HG02840 (cell line): ENCODE measurements around the gene GABARAP.

ENCODE experiments used
- ATAC-seq: cut with Tn5 transposase; IDR thresholded peaks from one replicate; pipeline ENCODE4 v1.9.1; 2021; ENCODE audit warnings: mild to moderate bottlenecking, moderate library complexity, moderate number of reproducible peaks; ENCODE audit not compliant: unreplicated experiment, low FRiP score

The GABARAP gene

DNA sequence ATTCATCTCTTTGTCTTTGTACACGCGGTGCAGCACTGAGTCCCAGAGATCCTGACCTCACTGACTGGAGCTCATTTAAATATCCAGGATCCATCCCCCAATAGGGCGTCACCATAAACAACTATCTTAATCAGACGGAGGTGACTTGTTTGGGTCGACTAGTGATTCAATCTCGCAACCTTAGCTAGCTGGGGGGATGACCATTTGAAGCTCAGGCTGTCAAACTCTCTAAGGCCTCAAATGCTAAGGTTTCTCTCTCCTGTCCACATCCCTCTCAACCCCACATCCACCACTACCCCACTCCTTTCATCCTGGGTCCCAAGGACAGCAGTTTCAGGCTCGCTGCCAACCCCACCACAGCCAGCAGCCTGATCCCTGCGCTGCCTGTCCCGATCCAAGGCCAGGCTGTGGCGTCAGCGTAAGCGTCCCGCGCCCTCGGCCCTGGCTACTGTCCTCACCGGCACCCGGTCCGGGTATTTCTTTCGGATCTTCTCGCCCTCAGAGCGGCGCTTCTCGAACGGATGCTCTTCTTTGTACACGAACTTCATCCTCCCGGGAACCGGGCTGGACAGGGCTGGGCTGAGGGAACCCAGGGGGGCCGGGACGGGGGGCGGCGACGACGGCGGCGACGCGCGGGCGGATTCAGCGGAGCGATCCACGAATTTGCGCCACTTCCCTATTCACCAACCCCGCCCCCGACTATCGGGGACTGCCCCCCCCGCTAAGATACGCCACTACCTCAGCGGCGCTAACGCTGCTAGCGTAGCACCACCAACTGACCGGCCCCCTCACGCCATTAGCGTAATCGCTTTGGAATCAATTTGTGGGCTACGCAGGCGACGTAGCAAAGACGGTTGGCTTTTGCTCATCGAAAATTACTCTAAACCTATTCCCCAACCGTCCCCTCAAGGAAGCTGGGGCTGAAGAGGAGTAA is at the start of gene GABARAP:
TSS of gene GABARAP (minus strand) at position 667 of the 934 bp plus-strand sequence. CDS start at position 548, 119 bp downstream.
- peak; percentile 41 for ATAC-seq

GRCh38 chr17:7290685-7291084 is 48.4 kb upstream of the GABARAP start:
- no peak for ATAC-seq

DNA sequence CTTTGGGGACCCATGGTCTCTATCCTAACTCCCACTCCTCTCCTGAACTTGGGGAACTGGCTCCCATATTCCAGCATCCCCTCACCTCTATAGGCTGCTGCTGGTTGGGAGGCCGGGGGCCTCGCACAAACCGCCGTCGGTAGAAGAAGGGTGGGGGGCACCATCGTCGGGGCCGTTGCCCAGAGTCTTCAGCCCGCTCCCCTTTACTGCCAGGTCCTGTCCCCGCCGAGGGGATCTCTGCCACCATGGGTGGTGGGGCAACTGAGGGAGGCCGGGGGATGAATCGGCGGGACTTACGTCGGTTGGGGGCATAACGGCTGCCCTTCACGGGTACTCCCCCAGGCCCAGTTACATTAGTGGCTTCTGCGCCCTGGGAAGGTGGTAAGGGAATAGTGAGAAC is 47.9 kb upstream of the GABARAP start:
- no peak for ATAC-seq

- ATAC-seq, result no peak
These were observed 47.2 kb upstream of the GABARAP start for GRCh38 chr17:7289256-7290032.

GRCh38 chr17:7285679-7286078 is 43.4 kb upstream of the GABARAP start:
- ATAC-seq, result no peak

- no peak for ATAC-seq
These were observed 42.7 kb upstream of the GABARAP start for GRCh38 chr17:7284911-7285310.

DNA sequence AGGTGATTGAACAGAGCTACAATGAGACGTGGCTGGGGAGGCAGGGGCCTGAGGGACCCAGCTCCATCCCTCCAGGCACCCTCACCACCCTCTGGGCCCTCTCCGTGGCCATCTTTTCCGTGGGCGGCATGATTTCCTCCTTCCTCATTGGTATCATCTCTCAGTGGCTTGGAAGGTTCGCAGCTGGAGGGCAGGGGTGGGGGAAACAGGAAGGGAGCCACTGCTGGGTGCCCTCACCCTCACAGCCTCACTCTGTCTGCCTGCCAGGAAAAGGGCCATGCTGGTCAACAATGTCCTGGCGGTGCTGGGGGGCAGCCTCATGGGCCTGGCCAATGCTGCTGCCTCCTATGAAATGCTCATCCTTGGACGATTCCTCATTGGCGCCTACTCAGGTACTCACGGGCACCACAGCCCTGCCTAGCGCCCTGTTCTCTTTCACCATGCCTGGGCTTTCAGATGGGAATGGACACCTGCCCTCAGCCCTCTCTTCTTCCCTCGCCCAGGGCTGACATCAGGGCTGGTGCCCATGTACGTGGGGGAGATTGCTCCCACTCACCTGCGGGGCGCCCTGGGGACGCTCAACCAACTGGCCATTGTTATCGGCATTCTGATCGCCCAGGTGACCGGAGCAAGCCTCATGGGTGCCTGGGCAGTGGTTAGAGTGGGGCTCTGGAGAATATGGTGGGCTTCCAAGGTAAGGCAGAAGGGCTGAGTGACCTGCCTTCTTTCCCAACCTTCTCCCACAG is 41.4 kb upstream of the GABARAP start:
- ATAC-seq, result no peak

GRCh38 chr17:7282752-7283321 is 40.6 kb upstream of the GABARAP start:
- no peak for ATAC-seq

- no peak for ATAC-seq
These were observed 39.9 kb upstream of the GABARAP start for GRCh38 chr17:7281953-7282751.

DNA sequence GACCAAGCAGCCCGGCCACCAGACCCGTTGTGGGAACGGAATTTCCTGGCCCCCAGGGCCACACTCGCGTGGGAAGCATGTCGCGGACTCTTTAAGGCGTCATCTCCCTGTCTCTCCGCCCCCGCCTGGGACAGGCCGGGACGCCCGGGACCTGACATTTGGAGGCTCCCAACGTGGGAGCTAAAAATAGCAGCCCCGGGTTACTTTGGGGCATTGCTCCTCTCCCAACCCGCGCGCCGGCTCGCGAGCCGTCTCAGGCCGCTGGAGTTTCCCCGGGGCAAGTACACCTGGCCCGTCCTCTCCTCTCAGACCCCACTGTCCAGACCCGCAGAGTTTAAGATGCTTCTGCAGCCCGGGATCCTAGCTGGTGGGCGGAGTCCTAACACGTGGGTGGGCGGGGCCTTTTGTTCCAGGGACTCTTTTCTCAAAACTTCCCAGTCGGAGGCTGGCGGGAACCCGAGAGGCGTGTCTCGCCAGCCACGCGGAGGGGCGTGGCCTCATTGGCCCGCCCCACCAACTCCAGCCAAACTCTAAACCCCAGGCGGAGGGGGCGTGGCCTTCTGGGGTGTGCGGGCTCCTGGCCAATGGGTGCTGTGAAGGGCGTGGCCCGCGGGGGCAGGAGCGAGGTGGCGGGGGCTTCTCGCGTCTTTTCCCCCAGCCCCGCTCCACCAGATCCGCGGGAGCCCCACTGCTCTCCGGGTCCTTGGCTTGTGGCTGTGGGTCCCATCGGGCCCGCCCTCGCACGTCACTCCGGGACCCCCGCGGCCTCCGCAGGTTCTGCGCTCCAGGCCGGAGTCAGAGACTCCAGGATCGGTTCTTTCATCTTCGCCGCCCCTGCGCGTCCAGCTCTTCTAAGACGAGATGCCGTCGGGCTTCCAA is 39.1 kb upstream of the GABARAP start, which contains the start of gene SLC2A4:
TSS of gene SLC2A4 (plus strand) at position 645 of the 879 bp plus-strand sequence. CDS start at position 862, 217 bp downstream.
- peak; percentile 50 for ATAC-seq

DNA sequence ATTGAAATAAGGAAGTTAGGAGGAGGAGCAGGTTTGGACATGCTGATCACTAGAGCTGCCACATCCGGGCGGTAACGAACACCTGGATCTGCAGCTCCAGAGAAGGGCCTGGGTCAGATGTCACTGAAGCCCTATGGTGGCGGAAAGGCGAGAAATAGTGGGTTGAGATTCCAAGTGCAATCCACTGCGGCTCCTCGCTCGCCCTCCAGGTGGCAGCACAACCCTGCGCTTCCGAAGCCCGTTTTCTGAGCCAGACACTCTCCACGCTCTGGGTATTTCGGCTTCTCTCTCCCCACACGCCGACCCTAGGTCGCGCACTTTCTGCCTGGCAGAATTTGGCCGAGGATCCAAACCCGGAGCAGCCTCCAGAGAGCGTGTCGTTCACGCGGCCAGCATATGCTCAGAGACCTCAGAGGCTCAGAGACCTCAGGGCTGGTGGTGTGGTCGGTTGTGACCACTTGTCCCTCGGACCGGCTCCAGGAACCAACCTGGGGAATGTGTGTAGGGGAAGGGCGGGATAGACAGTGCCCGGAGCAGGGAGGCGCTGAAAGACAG is 38.3 kb upstream of the GABARAP start:
- peak; percentile 51 for ATAC-seq

DNA sequence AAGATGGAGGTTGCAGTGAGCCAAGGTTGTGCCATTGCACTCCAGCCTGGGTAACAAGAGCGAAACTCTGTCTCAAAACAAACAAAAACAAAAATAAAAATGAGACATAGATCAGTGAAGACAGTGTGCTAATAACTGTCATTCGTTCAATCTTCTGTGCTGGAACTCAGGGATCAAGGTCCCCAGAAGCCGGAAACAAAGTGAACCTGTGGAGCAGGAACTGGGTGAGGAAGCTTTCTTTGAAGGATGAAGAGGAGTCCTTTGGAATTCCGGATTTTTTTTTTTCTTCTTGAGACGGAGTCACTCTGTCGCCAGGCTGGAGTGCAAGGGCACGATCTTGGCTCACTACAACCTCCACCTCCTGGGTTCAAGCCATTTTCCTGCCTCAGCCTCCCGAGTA is 37.2 kb upstream of the GABARAP start:
- ATAC-seq, result no peak

DNA sequence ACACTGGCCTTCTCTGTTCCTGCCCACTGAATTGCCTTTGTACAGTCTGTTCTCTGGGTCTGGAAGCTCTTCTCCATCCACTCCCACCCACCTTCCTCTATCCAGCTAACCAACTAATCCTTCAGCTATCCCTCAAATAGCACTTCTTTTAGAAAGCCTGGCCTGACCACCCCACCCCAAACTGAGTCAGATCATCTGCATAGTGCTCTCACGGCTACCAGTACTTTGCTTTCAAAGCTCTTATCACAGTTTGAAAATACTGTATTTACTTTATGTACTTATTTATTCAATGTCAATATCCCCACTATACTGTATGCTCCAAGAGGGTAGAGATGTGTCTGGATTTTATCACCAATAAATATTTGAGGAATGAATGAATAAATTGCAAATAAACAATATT is 24.5 kb upstream of the GABARAP start:
- no peak for ATAC-seq

DNA sequence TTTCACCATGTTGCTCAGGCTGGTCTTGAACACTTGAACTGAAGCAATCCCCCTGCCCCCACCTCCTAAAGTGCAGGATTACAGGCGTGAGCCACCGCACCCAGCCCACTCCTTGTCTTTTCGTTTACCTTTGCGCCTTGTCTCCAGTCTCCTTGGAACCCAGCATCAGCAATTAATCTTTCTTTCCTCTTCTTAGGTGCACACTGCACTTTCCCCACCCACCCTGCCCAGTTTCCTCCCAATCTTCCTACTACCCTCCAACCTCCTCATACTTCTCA is 21.5 kb upstream of the GABARAP start:
- ATAC-seq, result no peak

DNA sequence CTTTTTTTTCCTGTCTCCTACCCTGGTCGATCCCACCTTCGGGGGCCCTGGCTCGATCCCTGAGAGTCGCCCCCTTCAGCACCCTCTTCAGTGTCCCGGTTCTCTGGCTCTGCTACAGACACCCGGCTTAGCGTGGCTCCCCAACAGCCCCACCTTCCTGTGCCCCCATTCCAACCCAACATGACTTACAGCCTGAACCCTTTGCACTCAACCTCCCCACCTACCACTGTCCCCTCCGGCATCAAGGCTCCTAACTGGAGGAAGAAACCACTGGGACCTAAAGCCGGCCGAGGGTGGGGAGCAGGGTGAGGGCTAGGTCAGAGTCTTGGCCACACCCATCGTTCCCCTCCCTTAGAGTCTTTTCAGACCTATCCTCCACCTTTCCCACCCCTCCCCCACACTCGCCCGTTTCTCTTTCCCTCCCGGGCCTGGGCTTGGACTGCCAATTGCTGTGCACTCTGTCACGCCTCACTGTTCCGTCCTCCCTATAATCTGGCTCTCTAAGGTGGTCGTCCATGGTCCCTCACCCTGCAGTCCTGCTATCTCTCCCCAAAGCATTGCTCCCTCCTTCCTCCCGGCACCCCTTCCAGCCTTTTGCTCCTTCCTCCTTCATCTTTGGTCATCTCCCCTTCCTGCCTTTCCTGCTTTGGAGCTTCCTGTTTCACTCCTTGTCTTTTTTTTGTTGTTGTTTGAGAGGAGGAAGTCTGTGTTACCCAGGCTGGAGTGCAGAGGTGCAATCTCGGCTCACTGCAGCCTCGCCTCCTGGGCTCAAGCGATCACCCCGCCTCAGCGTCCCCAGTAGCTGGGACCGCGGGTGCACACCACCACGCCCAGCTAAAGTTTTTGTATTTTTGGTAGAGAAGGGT is 20.9 kb upstream of the GABARAP start:
- no peak for ATAC-seq

DNA sequence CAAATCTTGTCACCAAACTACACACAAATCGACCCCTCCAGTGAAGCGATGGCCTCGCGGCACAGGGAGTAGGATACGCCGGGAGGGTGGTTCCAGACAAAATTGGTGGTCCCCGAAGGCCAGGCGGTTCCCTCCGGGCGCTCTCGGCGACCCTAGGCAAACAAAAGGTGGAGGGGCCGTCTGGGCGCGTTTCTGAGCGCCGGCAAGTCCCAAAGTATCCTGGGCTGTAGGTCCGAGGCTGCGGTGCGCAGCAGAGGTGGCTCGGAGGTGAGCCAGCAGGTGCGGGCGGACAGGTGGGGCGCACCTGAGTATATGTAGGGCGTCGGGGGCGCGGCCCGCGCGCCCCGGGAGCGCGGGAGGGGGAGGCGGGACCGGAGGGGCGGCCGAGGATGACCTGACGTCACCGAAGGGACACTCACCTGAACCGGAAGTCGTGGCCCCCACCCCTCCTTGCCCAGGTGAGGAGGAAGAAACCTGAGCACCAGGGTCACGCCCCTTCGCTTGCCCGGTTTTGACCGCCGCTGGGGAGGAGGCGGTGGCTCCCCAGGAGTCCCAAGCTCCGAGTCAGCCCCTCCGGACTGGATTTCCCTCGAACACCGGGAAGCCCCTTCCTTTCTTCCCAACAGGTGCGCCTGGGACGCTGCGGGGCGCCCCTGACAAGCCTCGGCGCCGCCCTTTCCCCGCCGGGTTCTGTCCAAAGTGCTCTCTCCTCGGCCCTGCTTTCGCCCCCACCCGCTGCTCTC is 20.1 kb upstream of the GABARAP start, which contains the start of gene CLDN7:
TSS of gene CLDN7 (minus strand) at position 287 of the 743 bp plus-strand sequence. CDS start 435 bp downstream, outside the sequence.
- no peak for ATAC-seq
